Measurements from ENCODE around the gene CCDC78. TPM values are rescaled to one million over a fixed set of nuclear protein-coding genes. Genes with fewer than 3 reads are reported as not detected.
A peak's percentile ranks its signal among the peaks of the same experiment; 100 is the strongest.

CCDC78 gene
- total and polyA plus RNA-seq, 3 donors from 2014 or later: 3.2 to 6.1 (median 5.7) TPM

DNA sequence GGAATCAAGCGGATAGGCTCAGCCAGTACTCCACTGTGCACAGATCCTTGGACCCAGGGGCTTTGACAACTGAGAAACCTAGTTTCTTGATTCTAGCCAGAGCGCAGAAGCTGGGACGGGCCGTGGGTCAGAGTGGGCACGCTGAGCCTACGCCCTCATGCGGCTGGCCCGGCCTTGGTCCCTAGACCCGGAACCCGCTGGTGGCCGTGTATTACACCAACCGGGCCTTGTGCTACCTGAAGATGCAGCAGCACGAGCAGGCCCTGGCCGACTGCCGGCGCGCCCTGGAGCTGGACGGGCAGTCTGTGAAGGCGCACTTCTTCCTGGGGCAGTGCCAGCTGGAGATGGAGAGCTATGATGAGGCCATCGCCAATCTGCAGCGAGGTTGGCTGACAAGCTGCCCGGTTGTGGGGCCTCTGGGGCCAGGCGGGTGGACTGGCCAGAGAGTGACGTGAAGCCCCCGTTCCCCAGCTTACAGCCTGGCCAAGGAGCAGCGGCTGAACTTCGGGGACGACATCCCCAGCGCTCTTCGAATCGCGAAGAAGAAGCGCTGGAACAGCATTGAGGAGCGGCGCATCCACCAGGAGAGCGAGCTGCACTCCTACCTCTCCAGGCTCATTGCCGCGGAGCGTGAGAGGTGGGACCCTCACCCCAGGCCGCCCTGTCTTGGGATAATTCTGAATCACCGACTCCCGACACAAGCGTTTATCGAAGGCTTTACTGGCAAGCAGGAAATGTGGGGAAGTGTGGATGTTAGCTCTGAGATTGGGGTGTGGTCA lies 45.1 kb downstream of the CCDC78 start:
- H3K4me1 ChIP-seq: peaks cover 40% of the 10 kb centered on the region
- intact Hi-C loops (cut with DNase I; ENCODE audit: low total_unique reads): no loop called here
- peak overlapping the region; percentile 69 to 85 for H3K4me3 ChIP-seq
- 40 to 80% methylated on average over 2 to 44 of the region's 44 CpGs for WGBS, 2 donors
- H3K27me3 ChIP-seq: no peaks in the 10 kb centered on the region
- peak overlapping the region in 1 of 2 donors; percentile 96 for H3K27ac ChIP-seq
- no peaks in the 10 kb centered on the region for H3K36me3 ChIP-seq (ENCODE audit: low read depth, missing control alignments)
- TF ChIP-seq, protein P1, sequence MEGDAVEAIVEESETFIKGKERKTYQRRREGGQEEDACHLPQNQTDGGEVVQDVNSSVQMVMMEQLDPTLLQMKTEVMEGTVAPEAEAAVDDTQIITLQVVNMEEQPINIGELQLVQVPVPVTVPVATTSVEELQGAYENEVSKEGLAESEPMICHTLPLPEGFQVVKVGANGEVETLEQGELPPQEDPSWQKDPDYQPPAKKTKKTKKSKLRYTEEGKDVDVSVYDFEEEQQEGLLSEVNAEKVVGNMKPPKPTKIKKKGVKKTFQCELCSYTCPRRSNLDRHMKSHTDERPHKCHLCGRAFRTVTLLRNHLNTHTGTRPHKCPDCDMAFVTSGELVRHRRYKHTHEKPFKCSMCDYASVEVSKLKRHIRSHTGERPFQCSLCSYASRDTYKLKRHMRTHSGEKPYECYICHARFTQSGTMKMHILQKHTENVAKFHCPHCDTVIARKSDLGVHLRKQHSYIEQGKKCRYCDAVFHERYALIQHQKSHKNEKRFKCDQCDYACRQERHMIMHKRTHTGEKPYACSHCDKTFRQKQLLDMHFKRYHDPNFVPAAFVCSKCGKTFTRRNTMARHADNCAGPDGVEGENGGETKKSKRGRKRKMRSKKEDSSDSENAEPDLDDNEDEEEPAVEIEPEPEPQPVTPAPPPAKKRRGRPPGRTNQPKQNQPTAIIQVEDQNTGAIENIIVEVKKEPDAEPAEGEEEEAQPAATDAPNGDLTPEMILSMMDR (IDR thresholded peaks at IDR 0.05): no peak
- peak; percentile 64 for DNase-seq
- H3K9me3 ChIP-seq: no peaks in the 10 kb centered on the region

DNA sequence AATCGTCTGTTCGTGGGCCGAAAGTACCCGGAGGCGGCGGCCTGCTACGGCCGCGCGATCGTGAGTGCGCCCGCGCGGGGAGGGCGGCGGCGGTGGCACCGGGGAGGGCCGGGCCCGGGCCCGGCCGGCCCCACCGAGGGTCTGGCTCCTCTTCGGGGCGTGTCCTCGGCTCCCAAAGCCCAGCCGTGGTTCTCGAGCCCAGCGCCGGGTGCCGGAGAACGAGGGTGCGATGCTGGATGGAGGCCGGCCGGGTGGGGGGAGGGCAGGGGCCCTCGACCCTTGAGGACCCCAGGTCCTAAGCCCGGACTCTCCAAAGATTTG lies 45.7 kb downstream of the CCDC78 start:
- Histone ChIP-seq H3K4me1 (peaks cover 44% of the 10 kb centered on the region), H3K27ac (peak overlapping the region in 1 of 2 donors; percentile 96), H3K9me3 (no peaks in the 10 kb centered on the region), H3K27me3 (no peaks in the 10 kb centered on the region), H3K4me3 (peak overlapping the region; percentile 69 to 85), H3K36me3 (ENCODE audit: low read depth, missing control alignments) (no peaks in the 10 kb centered on the region)
- intact Hi-C loops (cut with DNase I; ENCODE audit: low total_unique reads): no loop called here
- DNase-seq: no peak
- TF ChIP-seq POLR2A (IDR thresholded peaks at IDR 0.05): no peak
- TF ChIP-seq, protein P1 (IDR thresholded peaks at IDR 0.05): no peak
- 0% methylated on average over 34 of the region's 38 CpGs; no CpG with 5 or more reads in 1 of the 2 donors for WGBS, 2 donors

DNA sequence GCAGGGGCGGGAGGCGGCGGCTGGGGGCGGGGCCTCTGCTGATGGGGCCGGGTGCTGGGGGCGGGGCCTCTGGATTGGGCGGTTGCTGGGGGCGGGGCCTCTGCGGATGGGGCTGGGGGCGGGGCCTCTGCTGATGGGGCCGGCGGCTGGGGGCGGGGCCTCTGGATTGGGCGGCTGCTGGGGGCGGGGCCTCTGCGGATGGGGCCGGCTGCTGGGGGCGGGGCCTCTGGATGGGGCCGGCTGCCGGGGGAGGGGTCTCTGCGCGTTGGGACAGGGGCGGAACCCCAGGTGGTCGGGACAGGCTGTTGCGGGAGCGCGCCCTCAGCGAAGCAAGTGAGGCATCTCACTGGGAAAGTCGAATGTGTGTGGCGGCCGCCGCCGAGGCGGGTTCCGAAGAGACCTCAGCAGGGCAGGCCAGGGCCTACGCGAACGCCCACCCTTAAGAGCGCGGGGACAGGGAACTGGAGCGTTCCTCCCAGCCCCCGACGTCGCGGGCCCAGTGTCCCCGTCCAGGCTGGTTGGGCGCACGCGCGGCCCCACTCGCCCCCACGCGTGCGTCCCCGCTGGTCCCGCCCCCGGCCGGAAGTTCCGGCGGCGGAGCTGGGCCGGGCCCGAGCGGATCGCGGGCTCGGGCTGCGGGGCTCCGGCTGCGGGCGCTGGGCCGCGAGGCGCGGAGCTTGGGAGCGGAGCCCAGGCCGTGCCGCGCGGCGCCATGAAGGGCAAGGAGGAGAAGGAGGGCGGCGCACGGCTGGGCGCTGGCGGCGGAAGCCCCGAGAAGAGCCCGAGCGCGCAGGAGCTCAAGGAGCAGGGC lies 46.2 kb downstream of the CCDC78 start, which contains the start of gene STUB1:
STUB1 (plus strand) TSS at position 597 of the 811 bp plus-strand sequence; CDS start at position 713, 116 bp downstream.
- H3K4me3 ChIP-seq: peak within 1 kb of the TSS; percentile 69 to 85
- H3K27me3 ChIP-seq: no peaks in the 10 kb centered on the region
- peaks cover 41% of the 10 kb centered on the region for H3K4me1 ChIP-seq
- H3K9me3 ChIP-seq: no peaks in the 10 kb centered on the region
- TF ChIP-seq, protein P1 (IDR thresholded peaks at IDR 0.05): no peak
- no peak for TF ChIP-seq POLR2A (IDR thresholded peaks at IDR 0.05)
- peak; percentile 94 for DNase-seq
- intact Hi-C loops (cut with DNase I; ENCODE audit: low total_unique reads): no loop called here
- H3K27ac ChIP-seq: peak within 1 kb of the TSS; percentile 86 to 96
- no peaks in the 10 kb centered on the region for H3K36me3 ChIP-seq (ENCODE audit: low read depth, missing control alignments)
- 0 to 1% methylated on average over 12 to 87 of the region's 91 CpGs for whole genome bisulfite sequencing, 2 donors

DNA sequence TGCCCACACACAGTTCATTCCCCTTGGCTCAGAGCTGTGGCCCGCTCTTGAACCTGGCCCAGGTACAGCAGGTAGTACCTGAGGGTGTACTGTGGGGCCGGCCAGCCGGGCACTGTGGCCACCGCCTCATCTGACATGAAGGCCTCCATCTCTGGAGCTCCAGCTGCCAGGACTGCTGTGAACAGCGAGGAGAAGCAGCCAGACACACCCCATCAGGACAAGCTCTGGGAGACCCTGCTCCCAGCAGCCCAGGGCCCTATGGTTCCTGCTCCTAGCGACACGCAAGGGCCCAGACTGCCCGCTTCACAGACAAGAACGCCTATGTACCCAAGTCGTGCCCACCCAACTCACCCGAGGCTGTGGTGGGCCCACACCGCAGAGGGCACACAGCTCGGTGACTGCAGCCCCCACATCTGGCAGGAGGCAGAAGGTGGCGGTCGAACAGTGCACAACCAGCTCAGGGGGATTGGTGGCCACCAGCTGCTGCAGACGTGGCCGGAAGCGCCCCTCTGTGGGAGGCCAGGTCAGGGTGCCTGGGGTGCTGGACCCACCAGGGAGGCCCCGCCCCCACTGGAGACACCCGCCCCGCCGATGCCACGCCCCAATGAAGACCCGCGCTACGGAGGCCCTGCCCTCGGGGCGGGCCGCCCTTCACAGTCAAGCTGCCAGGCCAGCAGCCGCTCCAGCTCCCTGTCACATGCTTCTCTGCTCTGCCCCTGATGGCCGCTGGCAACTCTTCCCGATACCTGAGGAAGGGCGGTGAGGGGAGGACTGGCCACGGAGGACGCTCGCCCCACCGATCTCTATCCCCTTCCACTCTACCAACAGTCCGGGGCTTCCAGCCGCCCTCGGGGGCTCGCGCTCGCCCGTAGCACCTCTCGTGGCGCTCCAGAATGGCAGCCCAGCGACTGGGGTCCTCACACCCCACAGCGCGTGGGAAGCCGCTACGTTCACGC lies 47.1 kb downstream of the CCDC78 start:
- Histone ChIP-seq H3K36me3 (ENCODE audit: low read depth, missing control alignments) (no peaks in the 10 kb centered on the region), H3K4me1 (peaks cover 45% of the 10 kb centered on the region), H3K4me3 (peak overlapping the region; percentile 69 to 85), H3K27me3 (no peaks in the 10 kb centered on the region), H3K9me3 (no peaks in the 10 kb centered on the region), H3K27ac (peak overlapping the region; percentile 86 to 96)
- 25 to 38% methylated on average over 8 to 51 of the region's 52 CpGs for WGBS, 2 donors
- peak; percentile 84 for DNase-seq
- no peak for TF ChIP-seq POLR2A (IDR thresholded peaks at IDR 0.05)
- TF ChIP-seq, protein P1 (IDR thresholded peaks at IDR 0.05): no peak
- intact Hi-C loops (cut with DNase I; ENCODE audit: low total_unique reads): no loop called here
